ENCODE data around the gene USP50. TPM values are rescaled to one million over a fixed set of nuclear protein-coding genes. Genes with fewer than 3 reads are reported as not detected.
"Not testable (repeated sequence)": the region's sequence is repeated elsewhere in the genome, so short reads cannot be mapped to it uniquely, and the experiment has no call there.

USP50 gene
- total RNA-seq = not detected

- DNase-seq (ENCODE audit: low spot score in 2 of 2) = no peak
- WGBS, 2 donors = 86% methylated on average over 5 of the region's 5 CpGs
- no peak within 1 kb of the TSS for H3K4me3 ChIP-seq (ENCODE audit: low read depth, poor library complexity, severe bottlenecking)
- TF ChIP-seq CTCF (IDR thresholded peaks at IDR 0.05) = no peak
- TF ChIP-seq POLR2A (IDR thresholded peaks at IDR 0.05) = no peak
- intact Hi-C loops (cut with DNase I; ENCODE audit: low total_unique reads) = no loop called here
Measured at GRCh38 chr15:50546566-50546965, at the start of gene USP50. USP50 (minus strand) TSS chr15:50546666; CDS start chr15:50546525, 141 bp downstream.

- 90 to 97% methylated on average over 2 of the region's 2 CpGs for WGBS, 2 donors
- no peak overlapping the region for H3K4me3 ChIP-seq (ENCODE audit: low read depth, poor library complexity, severe bottlenecking)
- DNase-seq (ENCODE audit: low spot score in 2 of 2) = no peak
- no peak for TF ChIP-seq POLR2A (IDR thresholded peaks at IDR 0.05)
- no peak for TF ChIP-seq CTCF (IDR thresholded peaks at IDR 0.05)
- intact Hi-C loops (cut with DNase I; ENCODE audit: low total_unique reads) = no loop called here
Measured at GRCh38 chr15:50594311-50594710, 47.8 kb upstream of the USP50 start.

- no peak for DNase-seq (ENCODE audit: low spot score in 2 of 2)
- no peak for TF ChIP-seq POLR2A (IDR thresholded peaks at IDR 0.05)
- no peak for TF ChIP-seq CTCF (IDR thresholded peaks at IDR 0.05)
- no peak overlapping the region for H3K4me3 ChIP-seq (ENCODE audit: low read depth, poor library complexity, severe bottlenecking)
- 62 to 79% methylated on average over 3 of the region's 3 CpGs for WGBS, 2 donors
- intact Hi-C loops (cut with DNase I; ENCODE audit: low total_unique reads) = no loop called here
Measured at GRCh38 chr15:50593761-50594160, 47.3 kb upstream of the USP50 start.

- TF ChIP-seq CTCF (IDR thresholded peaks at IDR 0.05) = no peak
- TF ChIP-seq POLR2A (IDR thresholded peaks at IDR 0.05) = no peak
- intact Hi-C loops (cut with DNase I; ENCODE audit: low total_unique reads) = no loop called here
- WGBS, 2 donors = 84 to 86% methylated on average over 1 of the region's 1 CpG
Measured at GRCh38 chr15:50590288-50590687, 43.8 kb upstream of the USP50 start.

GRCh38 chr15:50577492-50577891 lies 31.0 kb upstream of the USP50 start:
- TF ChIP-seq POLR2A (IDR thresholded peaks at IDR 0.05) (no peak), CTCF (IDR thresholded peaks at IDR 0.05) (no peak)
- intact Hi-C loops (cut with DNase I; ENCODE audit: low total_unique reads) = no loop called here
- no peak for DNase-seq (ENCODE audit: low spot score in 2 of 2)
- WGBS, 2 donors = 77 to 78% methylated on average over 2 of the region's 2 CpGs
- no peak overlapping the region for H3K4me3 ChIP-seq (ENCODE audit: low read depth, poor library complexity, severe bottlenecking)

More at GRCh38 chr15:50590288-50590687, 43.8 kb upstream of the USP50 start:
- no peak overlapping the region for H3K4me3 ChIP-seq (ENCODE audit: low read depth, poor library complexity, severe bottlenecking)
- DNase-seq (ENCODE audit: low spot score in 2 of 2) = no peak

- TF ChIP-seq CTCF (IDR thresholded peaks at IDR 0.05) (no peak), POLR2A (IDR thresholded peaks at IDR 0.05) (no peak)
- no peak overlapping the region for H3K4me3 ChIP-seq (ENCODE audit: low read depth, poor library complexity, severe bottlenecking)
- intact Hi-C loops (cut with DNase I; ENCODE audit: low total_unique reads) = no loop called here
- no peak for DNase-seq (ENCODE audit: low spot score in 2 of 2)
- 88 to 95% methylated on average over 1 of the region's 1 CpG for WGBS, 2 donors
Measured at GRCh38 chr15:50576166-50576565, 29.7 kb upstream of the USP50 start.

- intact Hi-C loops (cut with DNase I; ENCODE audit: low total_unique reads); H3K4me3 ChIP-seq (ENCODE audit: low read depth, poor library complexity, severe bottlenecking); DNase-seq (ENCODE audit: low spot score in 2 of 2): not testable (repeated sequence)
- 90 to 94% methylated on average over 5 of the region's 5 CpGs for WGBS, 2 donors
Measured at GRCh38 chr15:50573842-50574241, 27.4 kb upstream of the USP50 start.

Measured in lower leg skin (tissue), 4 donors.